HUES6 (cell line): ENCODE measurements around the gene R3HDM4.
"Not testable (repeated sequence)": the region's sequence is repeated elsewhere in the genome, so short reads cannot be mapped to it uniquely, and the experiment has no call there.

Experiments used
- H3K27ac ChIP-seq: 2 replicates; pipeline ENCODE4 v1.7.0; 2013; ENCODE audit warnings: low read depth, mild to moderate bottlenecking, low read length, inconsistent platforms
- H3K27me3 ChIP-seq: 2 replicates; pipeline ENCODE4 v1.6.1; 2013; ENCODE audit warnings: low read length; ENCODE audit not compliant: control insufficient read depth, insufficient read depth
- H3K36me3 ChIP-seq: 2 replicates; pipeline ENCODE4 v1.6.1; 2013; ENCODE audit warnings: low read length; ENCODE audit not compliant: control insufficient read depth, insufficient read depth
- H3K4me1 ChIP-seq: 2 replicates; pipeline ENCODE4 v1.6.1; 2013; ENCODE audit warnings: low read length; ENCODE audit not compliant: control insufficient read depth, insufficient read depth
- H3K4me3 ChIP-seq: 2 replicates; pipeline ENCODE4 v1.5.1; 2013; ENCODE audit warnings: low read depth, low read length
- H3K9ac ChIP-seq: one replicate; pipeline ENCODE4 v1.6.1; 2013; ENCODE audit warnings: mild to moderate bottlenecking, low read length
- H3K9me3 ChIP-seq: 2 replicates; pipeline ENCODE4 v1.6.1; 2013; ENCODE audit warnings: low read depth, low read length; ENCODE audit not compliant: control insufficient read depth, insufficient read depth

Gene R3HDM4

GRCh38 chr19:896434-896833, 16.6 kb downstream of the R3HDM4 start:
- H3K4me1 ChIP-seq: peaks cover 15% of the 10 kb centered on the region
- H3K9ac ChIP-seq: no peak overlapping the region
- no peak overlapping the region for H3K27ac ChIP-seq
- no peaks in the 10 kb centered on the region for H3K27me3 ChIP-seq
- H3K4me3 ChIP-seq: no peak overlapping the region
- peaks cover 16% of the 10 kb centered on the region for H3K36me3 ChIP-seq
- no peaks in the 10 kb centered on the region for H3K9me3 ChIP-seq

- Histone ChIP-seq H3K9me3 (no peaks in the 10 kb centered on the region), H3K27ac (peak within 1 kb of the TSS; percentile 97), H3K27me3 (no peaks in the 10 kb centered on the region), H3K36me3 (peaks cover 27% of the 10 kb centered on the region), H3K4me3 (peak within 1 kb of the TSS; percentile 92), H3K9ac (peak within 1 kb of the TSS; percentile 91), H3K4me1 (peaks cover 5% of the 10 kb centered on the region; the same call in 1 of the 2 replicates)
Measured at GRCh38 chr19:892894-893689, 19.9 kb downstream of the R3HDM4 start, which contains the start of the genes MED16 and RNU6-9. Gene MED16 (minus strand): TSS chr19:893187. CDS start chr19:891131, 2,056 bp downstream. Gene RNU6-9 (plus strand): TSS chr19:893484.

- Histone ChIP-seq H3K9me3 (no peaks in the 10 kb centered on the region), H3K9ac (peak overlapping the region; percentile 48), H3K36me3 (peaks cover 30% of the 10 kb centered on the region), H3K4me3 (peak overlapping the region; percentile 92), H3K27me3 (no peaks in the 10 kb centered on the region), H3K4me1 (peaks cover 5% of the 10 kb centered on the region; the same call in 1 of the 2 replicates), H3K27ac (no peak overlapping the region)
Measured at GRCh38 chr19:892243-892893, 20.7 kb downstream of the R3HDM4 start.

GRCh38 chr19:891421-892200, 21.4 kb downstream of the R3HDM4 start:
- peak overlapping the region; percentile 48 for H3K9ac ChIP-seq
- not testable (repeated sequence) for H3K4me1 ChIP-seq, H3K27ac ChIP-seq

GRCh38 chr19:890831-891230, 22.2 kb downstream of the R3HDM4 start:
- no peaks in the 10 kb centered on the region for H3K9me3 ChIP-seq
- H3K27me3 ChIP-seq: no peaks in the 10 kb centered on the region
- H3K4me1 ChIP-seq: peaks cover 5% of the 10 kb centered on the region; the same call in 1 of the 2 replicates
- no peak overlapping the region for H3K27ac ChIP-seq
- H3K4me3 ChIP-seq: no peak overlapping the region
- H3K36me3 ChIP-seq: peaks cover 42% of the 10 kb centered on the region
- no peak overlapping the region for H3K9ac ChIP-seq

More at GRCh38 chr19:891421-892200, 21.4 kb downstream of the R3HDM4 start:
- H3K36me3 ChIP-seq: peaks cover 35% of the 10 kb centered on the region
- H3K4me3 ChIP-seq: peak overlapping the region; percentile 92
- H3K9me3 ChIP-seq, H3K27me3 ChIP-seq: not testable (repeated sequence)

- no peak overlapping the region for H3K27ac ChIP-seq
- no peaks in the 10 kb centered on the region for H3K9me3 ChIP-seq
- no peaks in the 10 kb centered on the region for H3K4me1 ChIP-seq
- no peak overlapping the region for H3K9ac ChIP-seq
- H3K4me3 ChIP-seq: no peak overlapping the region
- no peaks in the 10 kb centered on the region for H3K27me3 ChIP-seq
- H3K36me3 ChIP-seq: peaks cover 52% of the 10 kb centered on the region
Measured at GRCh38 chr19:889662-890295, 23.2 kb downstream of the R3HDM4 start.

GRCh38 chr19:888581-889385, 24.2 kb downstream of the R3HDM4 start:
- H3K36me3 ChIP-seq: peaks cover 61% of the 10 kb centered on the region

GRCh38 chr19:887599-887998, 25.4 kb downstream of the R3HDM4 start:
- Histone ChIP-seq H3K9me3 (no peaks in the 10 kb centered on the region), H3K36me3 (peaks cover 71% of the 10 kb centered on the region), H3K4me3 (no peak overlapping the region), H3K4me1 (no peaks in the 10 kb centered on the region), H3K27ac (no peak overlapping the region), H3K9ac (no peak overlapping the region), H3K27me3 (no peaks in the 10 kb centered on the region)

More at GRCh38 chr19:888581-889385, 24.2 kb downstream of the R3HDM4 start:
- Histone ChIP-seq H3K9me3 (no peaks in the 10 kb centered on the region), H3K9ac (no peak overlapping the region), H3K27me3 (no peaks in the 10 kb centered on the region), H3K4me3 (no peak overlapping the region), H3K27ac (no peak overlapping the region), H3K4me1 (no peaks in the 10 kb centered on the region)

GRCh38 chr19:887072-887471, 25.9 kb downstream of the R3HDM4 start:
- no peaks in the 10 kb centered on the region for H3K9me3 ChIP-seq
- peaks cover 76% of the 10 kb centered on the region for H3K36me3 ChIP-seq
- H3K27ac ChIP-seq: no peak overlapping the region
- H3K27me3 ChIP-seq: no peaks in the 10 kb centered on the region
- H3K4me1 ChIP-seq: no peaks in the 10 kb centered on the region
- H3K9ac ChIP-seq: no peak overlapping the region
- no peak overlapping the region for H3K4me3 ChIP-seq
